HepG2 (cell line): ENCODE measurements around the gene RHBDF2. TPM values are rescaled to one million over a fixed set of nuclear protein-coding genes. Genes with fewer than 3 reads are reported as not detected.

ENCODE experiments used
- FOXA3 ChIP-seq: IDR thresholded peaks from 2 replicates; pipeline ENCODE4 v1.6.1; 2016; ENCODE audit warnings: missing genetic modification reagents, missing compliant biosample characterization
- HMG20A ChIP-seq: IDR thresholded peaks from 2 replicates; pipeline ENCODE4 v1.6.1; 2016; ENCODE audit warnings: borderline replicate concordance
- MAZ ChIP-seq, 2 experiments: sonication (generic) in 1 of 2; formaldehyde crosslinking in 1 of 2; IDR thresholded peaks; 2 replicates each; pipeline versions ENCODE4 v1.5.0 to v1.6.1; 2012 to 2020; ENCODE audit warnings: low read depth in 2 of 2, mild to moderate bottlenecking in 2 of 2, borderline replicate concordance in 1 of 2, improper control_type of control experiment in 1 of 2, low read length in 1 of 2, missing genetic modification reagents in 1 of 2, moderate library complexity in 1 of 2
- MED1 ChIP-seq: sonication (generic); formaldehyde crosslinking; IDR thresholded peaks from 2 replicates; pipeline ENCODE4 v1.4.0; 2020; ENCODE audit warnings: missing genetic modification reagents
- NFYC ChIP-seq: IDR thresholded peaks from 2 replicates; pipeline ENCODE4 v1.6.1; 2016; ENCODE audit warnings: missing genetic modification reagents, missing compliant biosample characterization
- SOX5 ChIP-seq: IDR thresholded peaks from 2 replicates; pipeline ENCODE4 v1.6.1; 2016; ENCODE audit warnings: borderline replicate concordance
- SP140L ChIP-seq: sonication (generic); formaldehyde crosslinking; IDR thresholded peaks from 2 replicates; pipeline ENCODE4 v1.4.0; 2020; ENCODE audit warnings: missing genetic modification reagents, borderline replicate concordance
- ZBTB25 ChIP-seq: IDR thresholded peaks from 2 replicates; pipeline ENCODE4 v1.6.1; 2018; ENCODE audit warnings: missing genetic modification reagents
- ZFX ChIP-seq: sonication (generic); formaldehyde crosslinking; IDR thresholded peaks from 2 replicates; pipeline ENCODE4 v1.4.0; 2020; ENCODE audit warnings: mild to moderate bottlenecking, low read depth, missing genetic modification reagents, moderate library complexity
- ZMYM2 ChIP-seq: sonication (generic); formaldehyde crosslinking; IDR thresholded peaks from 2 replicates; pipeline ENCODE4 v1.8.0; 2022; ENCODE audit warnings: mild to moderate bottlenecking, missing genetic modification reagents
- ZNF143 ChIP-seq: sonication (generic); formaldehyde crosslinking; IDR thresholded peaks from 2 replicates; pipeline ENCODE4 v1.4.0; 2020; ENCODE audit warnings: missing genetic modification reagents
- ZNF549 ChIP-seq: sonication (generic); formaldehyde crosslinking; IDR thresholded peaks from 2 replicates; pipeline ENCODE4 v1.5.0; 2020; ENCODE audit warnings: missing genetic modification reagents
- ZNF570 ChIP-seq: sonication (generic); formaldehyde crosslinking; IDR thresholded peaks from 2 replicates; pipeline ENCODE4 v1.4.0; 2020; ENCODE audit warnings: mild to moderate bottlenecking, missing genetic modification reagents, borderline replicate concordance
- ZNF660 ChIP-seq: sonication (generic); formaldehyde crosslinking; IDR thresholded peaks from 2 replicates; pipeline ENCODE4 v1.5.1; 2020; ENCODE audit warnings: mild to moderate bottlenecking, low read depth, missing genetic modification reagents, borderline replicate concordance
- ZNF674 ChIP-seq: sonication (generic); formaldehyde crosslinking; IDR thresholded peaks from 2 replicates; pipeline ENCODE4 v1.5.0; 2020; ENCODE audit warnings: low read depth, mild to moderate bottlenecking, missing genetic modification reagents
- ZNF772 ChIP-seq: sonication (generic); formaldehyde crosslinking; IDR thresholded peaks from 2 replicates; pipeline ENCODE4 v1.5.0; 2020; ENCODE audit warnings: mild to moderate bottlenecking, missing genetic modification reagents
- ZNF839 ChIP-seq: sonication (generic); formaldehyde crosslinking; IDR thresholded peaks from 2 replicates; pipeline ENCODE4 v1.4.0; 2020; ENCODE audit warnings: missing genetic modification reagents, mild to moderate bottlenecking, borderline replicate concordance
- ZNF891 ChIP-seq: sonication (generic); formaldehyde crosslinking; IDR thresholded peaks from 2 replicates; pipeline ENCODE4 v1.5.0; 2020; ENCODE audit warnings: mild to moderate bottlenecking, missing genetic modification reagents
- ZSCAN9 ChIP-seq: IDR thresholded peaks from 2 replicates; pipeline ENCODE4 v1.6.1; 2016; ENCODE audit warnings: borderline replicate concordance
- polyA plus RNA-seq, 8 experiments: library from polyadenylated mRNA; depleted of rRNA in 3 of 8; stranded (reverse) in 7 of 8; unstranded in 1 of 8; fragments of >200 nt; fragmentation: Illumina TruSeq in 4 of 8; extraction: Trizol in 4 of 8; gene quantifications; 2 replicates each; pipeline versions ENCODE4 v1.2.1 to v1.2.3, GENCODE V29; 2011 to 2016; ENCODE audit warnings: low read depth in 4 of 8, missing spikeins in 1 of 8, mixed read lengths in 1 of 8; ENCODE audit not compliant: insufficient read depth in 1 of 8
- total RNA-seq, 5 experiments: library from RNA; depleted of rRNA; stranded (reverse); fragments of >200 nt; fragmentation: Illumina TruSeq; extraction: Trizol; gene quantifications; 2 replicates each; pipeline ENCODE4 v1.2.3, GENCODE V29; 2016; ENCODE audit warnings: low read depth in 1 of 5
- TF ChIP-seq, protein P1 (sequence below): sonication (generic); formaldehyde crosslinking; IDR thresholded peaks from 2 replicates; pipeline ENCODE4 v1.8.0; 2022; ENCODE audit warnings: missing genetic modification reagents, mild to moderate bottlenecking, borderline replicate concordance
- TF ChIP-seq, protein P2 (sequence below): sonication (generic); formaldehyde crosslinking; IDR thresholded peaks from 2 replicates; pipeline ENCODE4 v1.8.0; 2022; ENCODE audit warnings: missing genetic modification reagents, low read depth, mild to moderate bottlenecking, borderline replicate concordance
- TF ChIP-seq, protein P3 (sequence below): sonication (generic); formaldehyde crosslinking; IDR thresholded peaks from 2 replicates; pipeline ENCODE4 v1.5.1; 2020; ENCODE audit warnings: mild to moderate bottlenecking, missing genetic modification reagents, moderate library complexity

Gene RHBDF2
- total and polyA plus RNA-seq, 2 of the 13 experiments (the other 11 are each of a cell fraction or from before 2014, with no cell fraction given): 7.8 to 24.2 TPM

GRCh38 chr17:76506408-76507345 is 5.5 kb upstream of the RHBDF2 start (continued):
- TF ChIP-seq ZSCAN9 (CRISPR knock-in tag): peak; percentile 45; the same call in 1 of the 2 replicates
- 0 out of 2 replicates have a peak, but pooled peaks have one; percentile 52 for TF ChIP-seq SOX5
- TF ChIP-seq, protein P1, sequence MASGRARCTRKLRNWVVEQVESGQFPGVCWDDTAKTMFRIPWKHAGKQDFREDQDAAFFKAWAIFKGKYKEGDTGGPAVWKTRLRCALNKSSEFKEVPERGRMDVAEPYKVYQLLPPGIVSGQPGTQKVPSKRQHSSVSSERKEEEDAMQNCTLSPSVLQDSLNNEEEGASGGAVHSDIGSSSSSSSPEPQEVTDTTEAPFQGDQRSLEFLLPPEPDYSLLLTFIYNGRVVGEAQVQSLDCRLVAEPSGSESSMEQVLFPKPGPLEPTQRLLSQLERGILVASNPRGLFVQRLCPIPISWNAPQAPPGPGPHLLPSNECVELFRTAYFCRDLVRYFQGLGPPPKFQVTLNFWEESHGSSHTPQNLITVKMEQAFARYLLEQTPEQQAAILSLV (CRISPR knock-in tag): peak; percentile 51; the same call in 1 of the 2 replicates
- 0 out of 2 replicates have a peak, but pooled peaks have one; percentile 14 for TF ChIP-seq MAZ (IDR thresholded peaks at IDR 0.05; ENCODE audit: borderline replicate concordance, low read depth, low read length)
- TF ChIP-seq MAZ (CRISPR knock-in tag; IDR thresholded peaks at IDR 0.05; ENCODE audit: low read depth): peak; percentile 74; the same call in 1 of the 2 replicates
- TF ChIP-seq ZNF839 (CRISPR knock-in tag): no peak
- TF ChIP-seq HMG20A (CRISPR knock-in tag): peak; percentile 27; the same call in 1 of the 2 replicates
- no peak for TF ChIP-seq ZNF674 (CRISPR knock-in tag)
- no peak for TF ChIP-seq NFYC (CRISPR knock-in tag)
- TF ChIP-seq, protein P2, sequence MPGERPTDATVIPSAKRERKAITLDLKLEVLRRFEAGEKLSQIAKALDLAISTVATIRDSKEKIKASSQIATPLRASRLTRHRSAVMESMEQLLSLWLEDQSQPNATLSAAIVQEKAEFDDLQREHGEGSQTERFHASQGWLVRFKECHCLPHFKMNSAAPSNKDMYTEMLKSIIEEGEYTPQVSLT (CRISPR knock-in tag): no peak
- no peak for TF ChIP-seq FOXA3 (CRISPR knock-in tag)
- TF ChIP-seq MED1 (CRISPR knock-in tag): 0 out of 2 replicates have a peak, but pooled peaks have one; percentile 55
- TF ChIP-seq ZNF143 (CRISPR knock-in tag): no peak
- TF ChIP-seq, protein P3, sequence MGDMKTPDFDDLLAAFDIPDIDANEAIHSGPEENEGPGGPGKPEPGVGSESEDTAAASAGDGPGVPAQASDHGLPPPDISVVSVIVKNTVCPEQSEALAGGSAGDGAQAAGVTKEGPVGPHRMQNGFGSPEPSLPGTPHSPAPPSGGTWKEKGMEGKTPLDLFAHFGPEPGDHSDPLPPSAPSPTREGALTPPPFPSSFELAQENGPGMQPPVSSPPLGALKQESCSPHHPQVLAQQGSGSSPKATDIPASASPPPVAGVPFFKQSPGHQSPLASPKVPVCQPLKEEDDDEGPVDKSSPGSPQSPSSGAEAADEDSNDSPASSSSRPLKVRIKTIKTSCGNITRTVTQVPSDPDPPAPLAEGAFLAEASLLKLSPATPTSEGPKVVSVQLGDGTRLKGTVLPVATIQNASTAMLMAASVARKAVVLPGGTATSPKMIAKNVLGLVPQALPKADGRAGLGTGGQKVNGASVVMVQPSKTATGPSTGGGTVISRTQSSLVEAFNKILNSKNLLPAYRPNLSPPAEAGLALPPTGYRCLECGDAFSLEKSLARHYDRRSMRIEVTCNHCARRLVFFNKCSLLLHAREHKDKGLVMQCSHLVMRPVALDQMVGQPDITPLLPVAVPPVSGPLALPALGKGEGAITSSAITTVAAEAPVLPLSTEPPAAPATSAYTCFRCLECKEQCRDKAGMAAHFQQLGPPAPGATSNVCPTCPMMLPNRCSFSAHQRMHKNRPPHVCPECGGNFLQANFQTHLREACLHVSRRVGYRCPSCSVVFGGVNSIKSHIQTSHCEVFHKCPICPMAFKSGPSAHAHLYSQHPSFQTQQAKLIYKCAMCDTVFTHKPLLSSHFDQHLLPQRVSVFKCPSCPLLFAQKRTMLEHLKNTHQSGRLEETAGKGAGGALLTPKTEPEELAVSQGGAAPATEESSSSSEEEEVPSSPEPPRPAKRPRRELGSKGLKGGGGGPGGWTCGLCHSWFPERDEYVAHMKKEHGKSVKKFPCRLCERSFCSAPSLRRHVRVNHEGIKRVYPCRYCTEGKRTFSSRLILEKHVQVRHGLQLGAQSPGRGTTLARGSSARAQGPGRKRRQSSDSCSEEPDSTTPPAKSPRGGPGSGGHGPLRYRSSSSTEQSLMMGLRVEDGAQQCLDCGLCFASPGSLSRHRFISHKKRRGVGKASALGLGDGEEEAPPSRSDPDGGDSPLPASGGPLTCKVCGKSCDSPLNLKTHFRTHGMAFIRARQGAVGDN: peak; percentile 88
- TF ChIP-seq ZMYM2 (CRISPR knock-in tag): no peak
- TF ChIP-seq ZNF891 (CRISPR knock-in tag): peak; percentile 92
- no peak for TF ChIP-seq SP140L (CRISPR knock-in tag)
- no peak for TF ChIP-seq ZNF660 (CRISPR knock-in tag)
- TF ChIP-seq ZNF772: 0 out of 2 replicates have a peak, but pooled peaks have one; percentile 68
- TF ChIP-seq ZFX (CRISPR knock-in tag): 0 out of 2 replicates have a peak, but pooled peaks have one; percentile 10
- TF ChIP-seq ZBTB25 (CRISPR knock-in tag): peak; percentile 42; the same call in 1 of the 2 replicates
- TF ChIP-seq ZNF570 (CRISPR knock-in tag): no peak
- TF ChIP-seq ZNF549 (CRISPR knock-in tag): no peak
